AG20443 (cell line): ENCODE data around the gene TAF4.
"Not testable (repeated sequence)": the region's sequence is repeated elsewhere in the genome, so short reads cannot be mapped to it uniquely, and the experiment has no call there.

Source experiments
- DNase-seq: peaks from one replicate; pipeline ENCODE4 v3.0.0; 2012; ENCODE audit warnings: low spot score, mixed read lengths

TAF4 gene

GRCh38 chr20:61998343-61999121 is 67.1 kb downstream of the TAF4 start:
- no peak for DNase-seq

GRCh38 chr20:61997891-61998290 is 67.8 kb downstream of the TAF4 start:
- DNase-seq = no peak

- DNase-seq = no peak
Observed at GRCh38 chr20:61997372-61997771, 68.3 kb downstream of the TAF4 start.

GRCh38 chr20:61994546-61994945 is 71.1 kb downstream of the TAF4 start:
- no peak for DNase-seq

GRCh38 chr20:61993058-61993457 is 72.6 kb downstream of the TAF4 start:
- no peak for DNase-seq

GRCh38 chr20:61991476-61991875 is 74.2 kb downstream of the TAF4 start:
- DNase-seq = no peak

GRCh38 chr20:61990484-61990883 is 75.2 kb downstream of the TAF4 start:
- DNase-seq = no peak

GRCh38 chr20:61989741-61990140 is 75.9 kb downstream of the TAF4 start:
- DNase-seq = no peak

GRCh38 chr20:61988665-61989064 is 77.0 kb downstream of the TAF4 start:
- DNase-seq = no peak

- DNase-seq = no peak
Observed at GRCh38 chr20:61986762-61987321, 78.8 kb downstream of the TAF4 start.

GRCh38 chr20:61985096-61985495 is 80.6 kb downstream of the TAF4 start:
- DNase-seq = no peak

GRCh38 chr20:61984431-61984830 is 81.2 kb downstream of the TAF4 start:
- not testable (repeated sequence) for DNase-seq

- DNase-seq = no peak
Observed at GRCh38 chr20:61983965-61984364, 81.7 kb downstream of the TAF4 start.

- DNase-seq = no peak
Observed at GRCh38 chr20:61982951-61983315, 82.7 kb downstream of the TAF4 start.

- no peak for DNase-seq
Observed at GRCh38 chr20:61982191-61982950, 83.3 kb downstream of the TAF4 start.

GRCh38 chr20:61981691-61982090 is 84.0 kb downstream of the TAF4 start:
- DNase-seq = not testable (repeated sequence)

- DNase-seq = peak; percentile 63
Observed at GRCh38 chr20:61980647-61981583, 84.8 kb downstream of the TAF4 start.

- no peak for DNase-seq
Observed at GRCh38 chr20:61979701-61980635, 85.7 kb downstream of the TAF4 start.

GRCh38 chr20:61979090-61979489 is 86.6 kb downstream of the TAF4 start:
- DNase-seq = no peak

GRCh38 chr20:61978491-61978890 is 87.2 kb downstream of the TAF4 start:
- no peak for DNase-seq

- no peak for DNase-seq
Observed at GRCh38 chr20:61977419-61977786, 88.3 kb downstream of the TAF4 start.
